HepG2 (cell line): ENCODE measurements around the gene VWA1. TPM values are rescaled to one million over a fixed set of nuclear protein-coding genes. Genes with fewer than 3 reads are reported as not detected.

Experiments
- FOXP1 ChIP-seq, 2 experiments: fragments of 450-650 bp in 1 of 2; IDR thresholded peaks; 2 replicates each; pipeline ENCODE4 v1.6.1; 2017 to 2018; ENCODE audit warnings: antibody characterized with exemption in 1 of 2
- GMEB1 ChIP-seq: sonication (generic); formaldehyde crosslinking; IDR thresholded peaks from 2 replicates; pipeline ENCODE4 v1.5.1; 2020; ENCODE audit warnings: missing genetic modification reagents, mild to moderate bottlenecking, borderline replicate concordance
- HNRNPL ChIP-seq: fragments of 200-400 bp; formaldehyde crosslinking; IDR thresholded peaks from 2 replicates; pipeline ENCODE4 v1.6.1; 2017; ENCODE audit warnings: mild to moderate bottlenecking, low read depth, low read length
- IRX3 ChIP-seq: sonication (generic); formaldehyde crosslinking; IDR thresholded peaks from 2 replicates; pipeline ENCODE4 v1.8.1; 2023; ENCODE audit warnings: mild to moderate bottlenecking, low read depth, missing genetic modification reagents, borderline replicate concordance
- ISL2 ChIP-seq: sonication (generic); formaldehyde crosslinking; IDR thresholded peaks from 2 replicates; pipeline ENCODE4 v1.5.0; 2020; ENCODE audit warnings: missing genetic modification reagents
- KLF9 ChIP-seq: IDR thresholded peaks from 2 replicates; pipeline ENCODE4 v1.6.1; 2016; ENCODE audit warnings: low read depth
- PHF5A ChIP-seq: IDR thresholded peaks from one replicate; pipeline ENCODE4 v1.6.1; 2018; ENCODE audit warnings: low read depth, missing genetic modification reagents; ENCODE audit not compliant: unreplicated experiment
- PLSCR1 ChIP-seq: sonication (generic); formaldehyde crosslinking; IDR thresholded peaks from 2 replicates; pipeline ENCODE4 v1.5.0; 2020; ENCODE audit warnings: missing genetic modification reagents, mild to moderate bottlenecking, borderline replicate concordance
- POLR2G ChIP-seq: fragments of 200-400 bp; formaldehyde crosslinking; IDR thresholded peaks from 2 replicates; pipeline ENCODE4 v1.6.1; 2018; ENCODE audit warnings: mild to moderate bottlenecking, low read depth, low read length, moderate library complexity
- SPEN ChIP-seq: sonication (generic); formaldehyde crosslinking; IDR thresholded peaks from 2 replicates; pipeline ENCODE4 v1.5.1; 2020; ENCODE audit warnings: low read depth, mild to moderate bottlenecking, missing genetic modification reagents
- ZNF20 ChIP-seq: sonication (generic); formaldehyde crosslinking; IDR thresholded peaks from 2 replicates; pipeline ENCODE4 v1.4.0; 2020; ENCODE audit warnings: mild to moderate bottlenecking, moderate library complexity, missing genetic modification reagents
- ZNF317 ChIP-seq: sonication (generic); formaldehyde crosslinking; IDR thresholded peaks from 2 replicates; pipeline ENCODE4 v1.5.0; 2020; ENCODE audit warnings: mild to moderate bottlenecking, missing genetic modification reagents
- ZNF512B ChIP-seq: sonication (generic); formaldehyde crosslinking; IDR thresholded peaks from 2 replicates; pipeline ENCODE4 v1.5.1; 2020; ENCODE audit warnings: missing genetic modification reagents, mild to moderate bottlenecking, borderline replicate concordance
- ZNF619 ChIP-seq: sonication (generic); formaldehyde crosslinking; IDR thresholded peaks from 2 replicates; pipeline ENCODE4 v1.4.0; 2020; ENCODE audit warnings: mild to moderate bottlenecking, missing genetic modification reagents
- polyA plus RNA-seq, 8 experiments: library from polyadenylated mRNA; depleted of rRNA in 3 of 8; stranded (reverse) in 7 of 8; unstranded in 1 of 8; fragments of >200 nt; fragmentation: Illumina TruSeq in 4 of 8; extraction: Trizol in 4 of 8; gene quantifications; 2 replicates each; pipeline versions ENCODE4 v1.2.1 to v1.2.3, GENCODE V29; 2011 to 2016; ENCODE audit warnings: low read depth in 4 of 8, missing spikeins in 1 of 8, mixed read lengths in 1 of 8; ENCODE audit not compliant: insufficient read depth in 1 of 8
- total RNA-seq, 5 experiments: library from RNA; depleted of rRNA; stranded (reverse); fragments of >200 nt; fragmentation: Illumina TruSeq; extraction: Trizol; gene quantifications; 2 replicates each; pipeline ENCODE4 v1.2.3, GENCODE V29; 2016; ENCODE audit warnings: low read depth in 1 of 5
- TF ChIP-seq, protein P1 (sequence below): sonication (generic); formaldehyde crosslinking; IDR thresholded peaks from 2 replicates; pipeline ENCODE4 v1.4.0; 2020; ENCODE audit warnings: missing genetic modification reagents, borderline replicate concordance
- TF ChIP-seq, protein P2 (sequence below): sonication (generic); formaldehyde crosslinking; IDR thresholded peaks from 2 replicates; pipeline ENCODE4 v1.5.0; 2020; ENCODE audit warnings: mild to moderate bottlenecking, missing genetic modification reagents
- TF ChIP-seq, protein P3 (sequence below): sonication (generic); formaldehyde crosslinking; IDR thresholded peaks from 2 replicates; pipeline ENCODE4 v1.4.0; 2020; ENCODE audit warnings: missing genetic modification reagents; ENCODE audit errors: not compliant biosample characterization

VWA1 gene
- total and polyA plus RNA-seq, 2 of the 13 experiments (the other 11 are each of a cell fraction or from before 2014, with no cell fraction given): 40.9 to 57.5 TPM

GRCh38 chr1:1406821-1407635 lies 28.5 kb upstream of the VWA1 start, which contains the start of gene MRPL20 (continued):
- TF ChIP-seq ISL2 (no peak), KLF9 (CRISPR knock-in tag) (0 out of 2 replicates have a peak, but pooled peaks have one; percentile 59), GMEB1 (CRISPR knock-in tag) (peak; percentile 88), ZNF512B (CRISPR knock-in tag) (no peak), ZNF20 (CRISPR knock-in tag) (no peak), ZNF317 (CRISPR knock-in tag) (peak; percentile 27; the same call in 1 of the 2 replicates), IRX3 (CRISPR knock-in tag) (0 out of 2 replicates have a peak, but pooled peaks have one; percentile 16), POLR2G (peak; percentile 98), ZNF619 (peak; percentile 83; the same call in 1 of the 2 replicates), PHF5A (CRISPR knock-in tag) (no peak), PLSCR1 (CRISPR knock-in tag) (no peak; the same call in 1 of the 2 replicates), HNRNPL (no peak), FOXP1 (IDR thresholded peaks at IDR 0.05) (no peak), FOXP1 (CRISPR knock-in tag; IDR thresholded peaks at IDR 0.05) (peak; percentile 46; the same call in 1 of the 2 replicates), SPEN (CRISPR knock-in tag) (peak; percentile 98)
- TF ChIP-seq, protein P1, sequence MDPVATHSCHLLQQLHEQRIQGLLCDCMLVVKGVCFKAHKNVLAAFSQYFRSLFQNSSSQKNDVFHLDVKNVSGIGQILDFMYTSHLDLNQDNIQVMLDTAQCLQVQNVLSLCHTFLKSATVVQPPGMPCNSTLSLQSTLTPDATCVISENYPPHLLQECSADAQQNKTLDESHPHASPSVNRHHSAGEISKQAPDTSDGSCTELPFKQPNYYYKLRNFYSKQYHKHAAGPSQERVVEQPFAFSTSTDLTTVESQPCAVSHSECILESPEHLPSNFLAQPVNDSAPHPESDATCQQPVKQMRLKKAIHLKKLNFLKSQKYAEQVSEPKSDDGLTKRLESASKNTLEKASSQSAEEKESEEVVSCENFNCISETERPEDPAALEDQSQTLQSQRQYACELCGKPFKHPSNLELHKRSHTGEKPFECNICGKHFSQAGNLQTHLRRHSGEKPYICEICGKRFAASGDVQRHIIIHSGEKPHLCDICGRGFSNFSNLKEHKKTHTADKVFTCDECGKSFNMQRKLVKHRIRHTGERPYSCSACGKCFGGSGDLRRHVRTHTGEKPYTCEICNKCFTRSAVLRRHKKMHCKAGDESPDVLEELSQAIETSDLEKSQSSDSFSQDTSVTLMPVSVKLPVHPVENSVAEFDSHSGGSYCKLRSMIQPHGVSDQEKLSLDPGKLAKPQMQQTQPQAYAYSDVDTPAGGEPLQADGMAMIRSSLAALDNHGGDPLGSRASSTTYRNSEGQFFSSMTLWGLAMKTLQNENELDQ: peak; percentile 79
- TF ChIP-seq, protein P2, sequence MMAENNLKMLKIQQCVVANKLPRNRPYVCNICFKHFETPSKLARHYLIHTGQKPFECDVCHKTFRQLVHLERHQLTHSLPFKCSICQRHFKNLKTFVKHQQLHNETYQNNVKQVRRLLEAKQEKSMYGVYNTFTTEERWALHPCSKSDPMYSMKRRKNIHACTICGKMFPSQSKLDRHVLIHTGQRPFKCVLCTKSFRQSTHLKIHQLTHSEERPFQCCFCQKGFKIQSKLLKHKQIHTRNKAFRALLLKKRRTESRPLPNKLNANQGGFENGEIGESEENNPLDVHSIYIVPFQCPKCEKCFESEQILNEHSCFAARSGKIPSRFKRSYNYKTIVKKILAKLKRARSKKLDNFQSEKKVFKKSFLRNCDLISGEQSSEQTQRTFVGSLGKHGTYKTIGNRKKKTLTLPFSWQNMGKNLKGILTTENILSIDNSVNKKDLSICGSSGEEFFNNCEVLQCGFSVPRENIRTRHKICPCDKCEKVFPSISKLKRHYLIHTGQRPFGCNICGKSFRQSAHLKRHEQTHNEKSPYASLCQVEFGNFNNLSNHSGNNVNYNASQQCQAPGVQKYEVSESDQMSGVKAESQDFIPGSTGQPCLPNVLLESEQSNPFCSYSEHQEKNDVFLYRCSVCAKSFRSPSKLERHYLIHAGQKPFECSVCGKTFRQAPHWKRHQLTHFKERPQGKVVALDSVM (CRISPR knock-in tag): no peak
- TF ChIP-seq, protein P3, sequence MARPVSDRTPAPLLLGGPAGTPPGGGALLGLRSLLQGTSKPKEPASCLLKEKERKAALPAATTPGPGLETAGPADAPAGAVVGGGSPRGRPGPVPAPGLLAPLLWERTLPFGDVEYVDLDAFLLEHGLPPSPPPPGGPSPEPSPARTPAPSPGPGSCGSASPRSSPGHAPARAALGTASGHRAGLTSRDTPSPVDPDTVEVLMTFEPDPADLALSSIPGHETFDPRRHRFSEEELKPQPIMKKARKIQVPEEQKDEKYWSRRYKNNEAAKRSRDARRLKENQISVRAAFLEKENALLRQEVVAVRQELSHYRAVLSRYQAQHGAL (CRISPR knock-in tag): no peak
